Stimulated activated CD4-positive, alpha-beta T cell treated with anti-CD3 and anti-CD28 coated beads, Interleukin-2, amount 100 ng/mL, for 48 hours (primary cell): ENCODE measurements around the gene BORCS6.
A peak's percentile ranks its signal among the peaks of the same experiment; 100 is the strongest.

Experiments
- DNase-seq, 2 donors: peaks; one replicate each; pipeline ENCODE4 v3.0.0-alpha.2; 2020

The BORCS6 gene

DNA sequence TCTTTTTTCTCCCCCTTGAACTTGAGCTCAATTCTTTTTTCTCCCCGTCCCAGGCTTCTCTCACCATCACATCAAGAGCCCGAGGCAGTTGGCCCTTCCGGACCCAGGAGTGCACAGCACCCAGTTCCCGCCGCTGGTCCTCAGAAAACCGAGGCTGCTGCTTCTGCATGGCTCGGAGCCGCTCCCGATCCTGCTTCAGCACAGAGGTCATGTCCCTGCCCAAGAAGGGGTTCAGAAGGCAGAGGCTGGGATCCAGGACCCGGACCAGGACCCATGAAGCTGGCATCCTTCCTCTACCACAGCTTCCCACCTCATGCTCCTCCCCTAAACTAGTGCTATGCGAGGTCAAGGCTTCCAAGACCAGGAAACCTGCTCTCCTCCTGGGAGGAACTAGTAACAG, 48.2 kb downstream of the BORCS6 start:
- no peak for DNase-seq

DNA sequence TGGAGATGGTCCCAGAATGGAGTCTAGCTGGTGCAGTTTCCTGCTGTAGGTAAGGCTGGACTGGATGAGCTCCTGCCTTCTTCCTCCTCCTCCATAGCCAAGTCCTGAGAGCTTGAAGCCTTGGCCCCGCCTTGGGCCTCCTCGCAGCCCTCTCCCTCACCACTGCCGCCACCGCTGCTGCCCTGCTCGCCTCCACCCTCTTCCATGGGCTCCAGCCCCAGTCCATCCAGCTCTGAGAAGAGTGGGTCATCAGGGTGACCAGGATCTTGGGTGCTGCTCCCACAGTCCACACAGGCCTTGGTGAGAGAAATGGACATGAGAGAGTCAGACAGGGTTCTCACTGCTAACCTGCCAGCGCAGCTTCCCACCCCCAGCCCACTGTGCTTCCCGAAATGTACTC, 48.9 kb downstream of the BORCS6 start:
- DNase-seq = no peak

- DNase-seq = no peak
Observed at GRCh38 chr17:8140065-8141029, 49.6 kb downstream of the BORCS6 start.

DNA sequence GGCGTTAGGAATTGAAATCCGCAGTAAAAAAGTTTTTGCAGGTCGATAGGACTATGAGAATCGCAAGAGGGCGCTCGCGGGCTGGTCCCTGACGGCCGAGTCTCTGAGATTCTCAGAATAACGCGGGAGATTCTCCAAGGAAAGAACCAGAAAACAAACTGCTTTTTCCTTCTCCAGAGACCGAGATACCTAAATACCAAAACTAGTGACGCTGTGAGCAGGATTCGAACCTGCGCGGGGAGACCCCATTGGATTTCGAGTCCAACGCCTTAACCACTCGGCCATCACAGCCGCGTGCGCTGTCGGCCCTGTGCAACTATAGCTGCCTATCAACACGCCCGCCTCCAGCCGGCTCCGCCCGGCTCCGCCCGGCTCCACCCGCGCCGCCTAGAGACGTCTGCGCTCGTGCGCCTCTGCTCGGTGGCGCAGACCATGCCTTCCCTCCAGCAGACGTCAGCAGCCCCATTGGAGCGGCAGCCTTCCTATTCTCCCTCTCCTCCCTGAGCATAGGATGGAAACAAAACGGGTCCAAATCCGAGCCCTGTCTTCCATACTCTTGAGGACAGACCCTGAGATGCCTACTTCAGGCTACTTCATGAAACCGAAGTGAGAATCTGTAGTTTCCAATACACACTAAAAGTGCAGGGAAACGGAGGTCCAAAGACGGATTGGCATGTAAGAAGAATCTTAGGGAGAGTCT, 51.2 kb downstream of the BORCS6 start:
- peak; percentile 99 for DNase-seq

- DNase-seq = no peak
Observed at GRCh38 chr17:8138374-8138671, 51.7 kb downstream of the BORCS6 start.
